Right lobe of liver (tissue), 4 donors: Measurements from ENCODE around the gene NAV2.

Experiments
- POLR2A ChIP-seq: fragments of 450-650 bp; IDR thresholded peaks from one replicate; pipeline ENCODE4 v1.6.1; 2017; ENCODE audit warnings: antibody characterized with exemption, mild to moderate bottlenecking
- TF ChIP-seq, protein P1 (sequence below), 4 donors: fragments of 200-600 bp in 3 of 4; fragments of 450-650 bp in 1 of 4; IDR thresholded peaks; one replicate each; pipeline versions ENCODE4 v1.5.1 to v1.8.0; 2016 to 2022; ENCODE audit warnings: antibody characterized with exemption in 4 of 4, mild to moderate bottlenecking in 2 of 4
- donor health status: DM: no; HTN: no; CAD: no.
- donor health status: DM: no; HTN: no; CAD: no.
- donor health status: DM: no; HTN: yes; CAD: no.

DNA sequence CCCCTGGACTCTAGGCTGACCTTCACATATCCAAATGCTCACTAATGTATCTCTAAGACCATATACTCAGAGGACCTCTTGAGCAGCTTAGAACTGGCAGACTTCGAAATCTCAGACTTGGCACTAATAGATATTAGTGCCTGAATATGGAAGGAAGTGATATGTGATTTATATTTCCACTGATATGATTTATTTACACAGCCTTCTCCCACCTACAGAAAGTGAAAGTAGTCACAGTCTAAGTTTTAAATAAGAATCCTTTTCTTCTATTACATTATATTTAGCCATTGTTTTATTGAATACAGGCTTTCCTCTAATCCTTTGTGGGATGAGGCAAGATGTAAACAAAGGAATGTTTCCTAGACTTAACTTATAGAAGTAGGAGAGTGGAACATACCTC lies 6.7 kb upstream of the NAV2 start:
- TF ChIP-seq, protein P1, sequence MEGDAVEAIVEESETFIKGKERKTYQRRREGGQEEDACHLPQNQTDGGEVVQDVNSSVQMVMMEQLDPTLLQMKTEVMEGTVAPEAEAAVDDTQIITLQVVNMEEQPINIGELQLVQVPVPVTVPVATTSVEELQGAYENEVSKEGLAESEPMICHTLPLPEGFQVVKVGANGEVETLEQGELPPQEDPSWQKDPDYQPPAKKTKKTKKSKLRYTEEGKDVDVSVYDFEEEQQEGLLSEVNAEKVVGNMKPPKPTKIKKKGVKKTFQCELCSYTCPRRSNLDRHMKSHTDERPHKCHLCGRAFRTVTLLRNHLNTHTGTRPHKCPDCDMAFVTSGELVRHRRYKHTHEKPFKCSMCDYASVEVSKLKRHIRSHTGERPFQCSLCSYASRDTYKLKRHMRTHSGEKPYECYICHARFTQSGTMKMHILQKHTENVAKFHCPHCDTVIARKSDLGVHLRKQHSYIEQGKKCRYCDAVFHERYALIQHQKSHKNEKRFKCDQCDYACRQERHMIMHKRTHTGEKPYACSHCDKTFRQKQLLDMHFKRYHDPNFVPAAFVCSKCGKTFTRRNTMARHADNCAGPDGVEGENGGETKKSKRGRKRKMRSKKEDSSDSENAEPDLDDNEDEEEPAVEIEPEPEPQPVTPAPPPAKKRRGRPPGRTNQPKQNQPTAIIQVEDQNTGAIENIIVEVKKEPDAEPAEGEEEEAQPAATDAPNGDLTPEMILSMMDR (IDR thresholded peaks at IDR 0.05) = no peak
- no peak for TF ChIP-seq POLR2A
